Endothelial cell of umbilical vein (primary cell): Measurements from ENCODE around the gene SKOR1.

Experiments
- EZH2 ChIP-seq: IDR thresholded peaks from 2 replicates; pipeline ENCODE4 v1.6.1; 2012; ENCODE audit warnings: borderline replicate concordance, low read depth, mild to moderate bottlenecking, moderate library complexity, low read length, inconsistent platforms; ENCODE audit not compliant: severe bottlenecking
- FOS ChIP-seq: IDR thresholded peaks from 2 replicates; pipeline ENCODE4 v1.6.1; 2011; ENCODE audit warnings: mild to moderate bottlenecking, low read length, moderate library complexity, borderline replicate concordance; ENCODE audit not compliant: insufficient read depth
- GATA2 ChIP-seq: IDR thresholded peaks from 2 replicates; pipeline ENCODE4 v1.7.0; 2011; ENCODE audit warnings: low read depth, mild to moderate bottlenecking, moderate library complexity, mixed read lengths, low read length; ENCODE audit not compliant: insufficient read length, insufficient read depth
- MYC ChIP-seq: IDR thresholded peaks from one replicate; pipeline ENCODE4 v1.6.1; 2011; ENCODE audit warnings: mild to moderate bottlenecking, low read depth, low read length
- POLR2A ChIP-seq: IDR thresholded peaks from 2 replicates; pipeline ENCODE4 v1.6.1; 2012; ENCODE audit warnings: low read depth, mild to moderate bottlenecking, control low read depth, low read length
- POLR2AphosphoS5 ChIP-seq: IDR thresholded peaks from 2 replicates; pipeline ENCODE4 v1.6.1; 2012; ENCODE audit warnings: low read depth, mild to moderate bottlenecking, control low read depth, low read length, moderate library complexity; ENCODE audit not compliant: insufficient read depth
- TF ChIP-seq, protein P1 (sequence below), 2 donors: IDR thresholded peaks; 1 replicate in 1 of 2; 2 replicates in 1 of 2; pipeline ENCODE4 v1.5.1; 2011; ENCODE audit warnings: low read length in 2 of 2, mild to moderate bottlenecking in 2 of 2, moderate library complexity in 2 of 2, control low read depth in 1 of 2, inconsistent platforms in 1 of 2, low read depth in 1 of 2; ENCODE audit not compliant: insufficient read depth in 1 of 2; ENCODE audit errors: extremely low read depth in 1 of 2

GRCh38 chr15:67836134-67836455 is 10.8 kb downstream of the SKOR1 start:
- TF ChIP-seq, protein P1, sequence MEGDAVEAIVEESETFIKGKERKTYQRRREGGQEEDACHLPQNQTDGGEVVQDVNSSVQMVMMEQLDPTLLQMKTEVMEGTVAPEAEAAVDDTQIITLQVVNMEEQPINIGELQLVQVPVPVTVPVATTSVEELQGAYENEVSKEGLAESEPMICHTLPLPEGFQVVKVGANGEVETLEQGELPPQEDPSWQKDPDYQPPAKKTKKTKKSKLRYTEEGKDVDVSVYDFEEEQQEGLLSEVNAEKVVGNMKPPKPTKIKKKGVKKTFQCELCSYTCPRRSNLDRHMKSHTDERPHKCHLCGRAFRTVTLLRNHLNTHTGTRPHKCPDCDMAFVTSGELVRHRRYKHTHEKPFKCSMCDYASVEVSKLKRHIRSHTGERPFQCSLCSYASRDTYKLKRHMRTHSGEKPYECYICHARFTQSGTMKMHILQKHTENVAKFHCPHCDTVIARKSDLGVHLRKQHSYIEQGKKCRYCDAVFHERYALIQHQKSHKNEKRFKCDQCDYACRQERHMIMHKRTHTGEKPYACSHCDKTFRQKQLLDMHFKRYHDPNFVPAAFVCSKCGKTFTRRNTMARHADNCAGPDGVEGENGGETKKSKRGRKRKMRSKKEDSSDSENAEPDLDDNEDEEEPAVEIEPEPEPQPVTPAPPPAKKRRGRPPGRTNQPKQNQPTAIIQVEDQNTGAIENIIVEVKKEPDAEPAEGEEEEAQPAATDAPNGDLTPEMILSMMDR (IDR thresholded peaks at IDR 0.05; ENCODE audit: extremely low read depth in 1 of 2, insufficient read depth in 1 of 2, low read depth in 1 of 2, low read length in 2 of 2) = no peak
- TF ChIP-seq FOS = no peak
- TF ChIP-seq POLR2AphosphoS5 = no peak
- TF ChIP-seq POLR2A = no peak
- TF ChIP-seq MYC = no peak
- TF ChIP-seq GATA2 = no peak
- TF ChIP-seq EZH2 = no peak
